ENCODE results near the gene HAX1.

GRCh38 chr1:154263465-154264332 lies 8.7 kb upstream of the HAX1 start:
- no peak for TF ChIP-seq CTCF (IDR thresholded peaks at IDR 0.05; ENCODE audit: insufficient read depth, low read length, poor library complexity, severe bottlenecking)
- no peak for TF ChIP-seq EZH2phosphoT487 (conservative IDR thresholded peaks at IDR 0.05; ENCODE audit: low read length)
